H9 (cell line): ENCODE data around the gene SST. TPM values are rescaled to one million over a fixed set of nuclear protein-coding genes. Genes with fewer than 3 reads are reported as not detected.

Experiments
- DNase-seq: peaks from one replicate; pipeline ENCODE4 v3.0.0-alpha.2; 2017
- H2AFZ ChIP-seq: one replicate; pipeline ENCODE4 v1.6.1; 2013; ENCODE audit warnings: mild to moderate bottlenecking, low read length, control low read depth, moderate library complexity
- H2AK5ac ChIP-seq: 2 replicates; pipeline ENCODE4 v1.6.1; 2013; ENCODE audit warnings: low read length, control low read depth, mixed read lengths; ENCODE audit not compliant: insufficient read length
- H2BK120ac ChIP-seq: one replicate; pipeline ENCODE4 v1.6.1; 2013; ENCODE audit warnings: low read depth, mild to moderate bottlenecking, low read length, control low read depth, inconsistent platforms; ENCODE audit not compliant: poor library complexity, severe bottlenecking
- H2BK12ac ChIP-seq: 2 replicates; pipeline ENCODE4 v1.6.1; 2013; ENCODE audit warnings: low read length, control low read depth, mixed read lengths, low read depth; ENCODE audit not compliant: insufficient read length
- H2BK15ac ChIP-seq: 2 replicates; pipeline ENCODE4 v1.6.1; 2013; ENCODE audit warnings: low read depth, low read length, control low read depth
- H2BK20ac ChIP-seq: one replicate; pipeline ENCODE4 v1.6.1; 2013; ENCODE audit warnings: low read depth, mild to moderate bottlenecking, low read length, control low read depth, inconsistent platforms; ENCODE audit not compliant: poor library complexity, severe bottlenecking
- H2BK5ac ChIP-seq: 2 replicates; pipeline ENCODE4 v1.6.1; 2013; ENCODE audit warnings: low read length, control low read depth, mixed read lengths; ENCODE audit not compliant: insufficient read length
- H3K14ac ChIP-seq: 2 replicates; pipeline ENCODE4 v1.6.1; 2013; ENCODE audit warnings: low read length, control low read depth; ENCODE audit not compliant: insufficient read depth
- H3K18ac ChIP-seq: 2 replicates; pipeline ENCODE4 v1.6.1; 2013; ENCODE audit warnings: low read depth, mild to moderate bottlenecking, mixed read lengths, low read length, control low read depth; ENCODE audit not compliant: insufficient read length
- H3K23ac ChIP-seq: 2 replicates; pipeline ENCODE4 v1.6.1; 2013; ENCODE audit warnings: low read length, control low read depth, mixed read lengths, low read depth; ENCODE audit not compliant: insufficient read length
- H3K23me2 ChIP-seq: 2 replicates; pipeline ENCODE4 v1.6.1; 2013; ENCODE audit warnings: low read depth, mild to moderate bottlenecking, mixed read lengths, low read length, control low read depth; ENCODE audit not compliant: insufficient read length, poor library complexity, severe bottlenecking
- H3K27ac ChIP-seq: 2 replicates; pipeline ENCODE4 v1.5.1; 2013; ENCODE audit warnings: low read length, control low read depth, mixed read lengths, low read depth; ENCODE audit not compliant: insufficient read length
- H3K27me3 ChIP-seq: 2 replicates; pipeline ENCODE4 v1.6.1; 2013; ENCODE audit warnings: low read length, control low read depth, inconsistent platforms; ENCODE audit not compliant: insufficient read depth
- H3K4ac ChIP-seq: 2 replicates; pipeline ENCODE4 v1.6.1; 2013; ENCODE audit warnings: low read depth, mild to moderate bottlenecking, control low read depth, inconsistent platforms, low read length, moderate library complexity
- H3K4me1 ChIP-seq: 2 replicates; pipeline ENCODE4 v1.6.1; 2013; ENCODE audit warnings: low read length, control low read depth, inconsistent platforms; ENCODE audit not compliant: insufficient read depth
- H3K4me2 ChIP-seq: 2 replicates; pipeline ENCODE4 v1.6.1; 2013; ENCODE audit warnings: low read length, control low read depth, mixed read lengths; ENCODE audit not compliant: insufficient read length, insufficient read depth
- H3K56ac ChIP-seq: 2 replicates; pipeline ENCODE4 v1.6.1; 2013; ENCODE audit warnings: low read depth, mild to moderate bottlenecking, mixed read lengths, low read length, control low read depth; ENCODE audit not compliant: insufficient read length
- H3K79me1 ChIP-seq: 2 replicates; pipeline ENCODE4 v1.6.1; 2013; ENCODE audit warnings: low read depth, mild to moderate bottlenecking, moderate library complexity, low read length, control low read depth, inconsistent platforms; ENCODE audit not compliant: insufficient read depth, poor library complexity, severe bottlenecking
- H3K79me2 ChIP-seq: 2 replicates; pipeline ENCODE4 v1.6.1; 2013; ENCODE audit warnings: low read length, control low read depth, inconsistent platforms; ENCODE audit not compliant: insufficient read depth
- H3K9ac ChIP-seq: 2 replicates; pipeline ENCODE4 v1.6.1; 2013; ENCODE audit warnings: low read length, control low read depth, mixed read lengths; ENCODE audit not compliant: insufficient read length; ENCODE audit errors: extremely low read depth
- H3K9me3 ChIP-seq: one replicate; pipeline ENCODE4 v1.6.1; 2013; ENCODE audit warnings: low read depth, low read length, inconsistent platforms; ENCODE audit not compliant: control insufficient read depth
- H3T11ph ChIP-seq: one replicate; pipeline ENCODE4 v1.6.1; 2013; ENCODE audit warnings: mild to moderate bottlenecking, low read length, control low read depth, inconsistent platforms
- H4K20me1 ChIP-seq: one replicate; pipeline ENCODE4 v1.6.1; 2013; ENCODE audit not compliant: control insufficient read depth, insufficient read length, insufficient read depth
- H4K5ac ChIP-seq: 2 replicates; pipeline ENCODE4 v1.6.1; 2013; ENCODE audit warnings: low read depth, mild to moderate bottlenecking, mixed read lengths, low read length, control low read depth; ENCODE audit not compliant: insufficient read length
- H4K8ac ChIP-seq: replicated peaks from 2 replicates; pipeline ENCODE4 v1.6.1; 2013; ENCODE audit warnings: low read length, control low read depth, mixed read lengths, low read depth; ENCODE audit not compliant: insufficient read length
- H4K91ac ChIP-seq: 2 replicates; pipeline ENCODE4 v1.6.1; 2013; ENCODE audit warnings: low read depth, mild to moderate bottlenecking, moderate library complexity, mixed read lengths, low read length, control low read depth; ENCODE audit not compliant: insufficient read length
- H3K27ac Mint-ChIP-seq, 3 experiments: 2 replicates in 2 of 3; 3 replicates in 1 of 3; pipeline ENCODE4 v1.8.0; 2020 to 2021; ENCODE audit warnings: mixed read lengths in 3 of 3, mild to moderate bottlenecking in 1 of 3, moderate library complexity in 1 of 3
- H3K27me3 Mint-ChIP-seq: 2 replicates; pipeline ENCODE4 v1.8.0; 2021; ENCODE audit warnings: low read depth, mild to moderate bottlenecking, moderate library complexity, mixed read lengths
- H3K36me3 Mint-ChIP-seq, 3 experiments: 2 replicates in 2 of 3; 3 replicates in 1 of 3; pipeline ENCODE4 v1.8.0; 2020 to 2021; ENCODE audit warnings: low read depth in 3 of 3, mixed read lengths in 3 of 3; ENCODE audit not compliant: insufficient read depth in 1 of 3
- H3K4me1 Mint-ChIP-seq, 2 experiments: 2 replicates each; pipeline ENCODE4 v1.8.0; 2020; ENCODE audit warnings: mixed read lengths in 2 of 2
- H3K4me3 Mint-ChIP-seq, 2 experiments: 2 replicates in 1 of 2; 3 replicates in 1 of 2; pipeline ENCODE4 v1.8.0; 2020 to 2021; ENCODE audit warnings: mild to moderate bottlenecking in 2 of 2, mixed read lengths in 2 of 2, moderate library complexity in 1 of 2
- H3K9me3 Mint-ChIP-seq, 2 experiments: 2 replicates in 1 of 2; 3 replicates in 1 of 2; pipeline ENCODE4 v1.8.0; 2020; ENCODE audit warnings: mild to moderate bottlenecking in 2 of 2, mixed read lengths in 2 of 2, moderate library complexity in 1 of 2
- CTCF ChIP-seq: fragments of 200-600 bp; sonication (generic); conservative IDR thresholded peaks from 3 replicates; pipeline ENCODE4 v1.8.0; 2021; ENCODE audit warnings: antibody characterized with exemption, mild to moderate bottlenecking
- WGBS: extraction: QIAGEN DNeasy Blood & Tissue Kit; methylation state at CpG from one replicate; pipeline ENCODE4 v1.1.7; 2013; ENCODE audit warnings: missing lambda C conversion rate, low lambda C conversion rate, mixed read lengths; ENCODE audit not compliant: insufficient read length; ENCODE audit errors: extremely low coverage; 5-methylcytosine and 5-hydroxymethylcytosine counted together
- total RNA-seq: library from RNA; stranded (reverse); gene quantifications from 2 replicates; pipeline ENCODE4 v1.2.1, GENCODE V29; 2021

The SST gene
- total RNA-seq, 1 experiment from 2014 or later = not detected

- H3T11ph ChIP-seq = no peak overlapping the region
- H3K27me3 ChIP-seq = no peaks in the 10 kb centered on the region; the same call in 1 of the 2 replicates
- H3K27ac ChIP-seq = no peak overlapping the region
- H3K23me2 ChIP-seq = no peaks in the 10 kb centered on the region
- H2BK5ac ChIP-seq = no peak overlapping the region
- no peaks in the 10 kb centered on the region for H4K20me1 ChIP-seq
- H2BK120ac ChIP-seq = no peak overlapping the region
- no peak overlapping the region for H2BK12ac ChIP-seq
- H3K9me3 ChIP-seq = no peaks in the 10 kb centered on the region
- H3K18ac ChIP-seq = no peak overlapping the region
- WGBS = no CpG with 5 or more reads among the region's 2 CpGs
- no peak overlapping the region for H3K4ac ChIP-seq
- no peaks in the 10 kb centered on the region for H3K4me1 ChIP-seq
- no peak overlapping the region for H2AFZ ChIP-seq
- H3K79me1 ChIP-seq = no peaks in the 10 kb centered on the region
- H3K23ac ChIP-seq = no peak overlapping the region
- no peaks in the 10 kb centered on the region for H3K79me2 ChIP-seq
- H3K56ac ChIP-seq = no peak overlapping the region
- no peak overlapping the region for H3K4me2 ChIP-seq
- H3K9ac ChIP-seq = no peak overlapping the region
- H4K5ac ChIP-seq = no peak overlapping the region
- no peak overlapping the region for H4K8ac ChIP-seq
- H3K9me3 Mint-ChIP-seq = peaks cover 0 to 4% of the 10 kb centered on the region in 2 experiments; a peak in 1 of 5 replicates
- H2BK20ac ChIP-seq = no peak overlapping the region
- no peak overlapping the region for H3K14ac ChIP-seq
- H3K4me3 Mint-ChIP-seq = no peak overlapping the region
- no peak overlapping the region for H2AK5ac ChIP-seq
- DNase-seq = no peak
- no peak overlapping the region for H2BK15ac ChIP-seq
- no peak overlapping the region for H4K91ac ChIP-seq
- no peak for TF ChIP-seq CTCF
- H3K27ac Mint-ChIP-seq = no peak overlapping the region
- H3K4me1 Mint-ChIP-seq = no peaks in the 10 kb centered on the region
- H3K27me3 Mint-ChIP-seq = peaks cover 4% of the 10 kb centered on the region
- no peaks in the 10 kb centered on the region for H3K36me3 Mint-ChIP-seq
Observed at GRCh38 chr3:187648177-187648576, 22.0 kb downstream of the SST start.
